Esophagus (tissue), 2 donors: Measurements from ENCODE around the gene TTC1. TPM values are rescaled to one million over a fixed set of nuclear protein-coding genes. Genes with fewer than 3 reads are reported as not detected.
"Not testable (repeated sequence)": the region's sequence is repeated elsewhere in the genome, so short reads cannot be mapped to it uniquely, and the experiment has no call there.

Experiments
- H3K27ac ChIP-seq, 2 donors: one replicate each; pipeline ENCODE4 v1.5.1; 2013; ENCODE audit warnings: low read depth in 2 of 2, mild to moderate bottlenecking in 2 of 2, inconsistent platforms in 1 of 2, low read length in 1 of 2, moderate library complexity in 1 of 2
- H3K27me3 ChIP-seq, 2 donors: one replicate each; pipeline ENCODE4 v1.6.1; 2013; ENCODE audit warnings: low read length in 2 of 2, control low read depth in 1 of 2, mild to moderate bottlenecking in 1 of 2; ENCODE audit not compliant: insufficient read depth in 2 of 2, control insufficient read depth in 1 of 2
- H3K36me3 ChIP-seq, 2 donors: one replicate each; pipeline ENCODE4 v1.6.1; 2013; ENCODE audit warnings: low read length in 1 of 2; ENCODE audit not compliant: control insufficient read depth in 2 of 2, insufficient read depth in 2 of 2
- H3K4me1 ChIP-seq, 2 donors: one replicate each; pipeline ENCODE4 v1.6.1; 2013; ENCODE audit warnings: low read length in 1 of 2; ENCODE audit not compliant: control insufficient read depth in 2 of 2, insufficient read depth in 2 of 2
- H3K4me3 ChIP-seq, 2 donors: one replicate each; pipeline ENCODE4 v1.5.1; 2013; ENCODE audit warnings: low read length in 2 of 2, mild to moderate bottlenecking in 2 of 2, low read depth in 1 of 2, moderate library complexity in 1 of 2
- H3K9me3 ChIP-seq, 2 donors: one replicate each; pipeline ENCODE4 v1.6.1; 2013; ENCODE audit warnings: mild to moderate bottlenecking in 2 of 2, low read depth in 1 of 2, low read length in 1 of 2, moderate library complexity in 1 of 2; ENCODE audit not compliant: control insufficient read depth in 2 of 2, insufficient read depth in 1 of 2
- WGBS, 2 donors: extraction: QIAGEN DNeasy Blood & Tissue Kit; methylation state at CpG; one replicate each; pipeline ENCODE4 v1.1.7; 2013; 5-methylcytosine and 5-hydroxymethylcytosine counted together
- polyA plus RNA-seq, 2 donors: library from polyadenylated mRNA; stranded (reverse); fragments of 200-250 nt; gene quantifications; one replicate each; pipeline ENCODE4 v1.2.3, GENCODE V29; 2013
- donor health status: healthy with polysubstance abuse.
- donor health status: Bipolar disorder and iron deficiency.

TTC1 gene
- polyA plus RNA-seq, 2 donors = 16.7 to 32.9 TPM

GRCh38 chr5:160054047-160054446 is 45.1 kb downstream of the TTC1 start:
- Histone ChIP-seq H3K27me3 (no peaks in the 10 kb centered on the region), H3K4me1 (no peaks in the 10 kb centered on the region), H3K36me3 (peaks cover 9 to 12% of the 10 kb centered on the region in 2 donors), H3K4me3 (no peak overlapping the region), H3K27ac (no peak overlapping the region), H3K9me3 (no peaks in the 10 kb centered on the region)
- 96 to 98% methylated on average over 1 of the region's 1 CpG for WGBS, 2 donors

- 90 to 91% methylated on average over 2 of the region's 2 CpGs for WGBS, 2 donors
- Histone ChIP-seq H3K4me3 (no peak overlapping the region), H3K4me1 (no peaks in the 10 kb centered on the region), H3K9me3 (no peaks in the 10 kb centered on the region), H3K27me3 (no peaks in the 10 kb centered on the region), H3K27ac (no peak overlapping the region), H3K36me3 (peaks cover 6 to 9% of the 10 kb centered on the region in 2 donors)
Measured at GRCh38 chr5:160054831-160055230, 45.9 kb downstream of the TTC1 start.

- no peak overlapping the region for H3K27ac ChIP-seq
- H3K27me3 ChIP-seq = no peaks in the 10 kb centered on the region
- H3K36me3 ChIP-seq = peaks cover 6 to 13% of the 10 kb centered on the region in 2 donors
- H3K9me3 ChIP-seq = no peaks in the 10 kb centered on the region
- no peaks in the 10 kb centered on the region for H3K4me1 ChIP-seq
- 95 to 96% methylated on average over 4 of the region's 4 CpGs for whole genome bisulfite sequencing, 2 donors
- H3K4me3 ChIP-seq = no peak overlapping the region
Measured at GRCh38 chr5:160057256-160057655, 48.3 kb downstream of the TTC1 start.

GRCh38 chr5:160060001-160060400 is 51.1 kb downstream of the TTC1 start:
- 91 to 93% methylated on average over 4 of the region's 4 CpGs for WGBS, 2 donors
- Histone ChIP-seq H3K4me3 (no peak overlapping the region), H3K36me3 (peaks cover 4 to 15% of the 10 kb centered on the region in 2 donors), H3K27ac (no peak overlapping the region), H3K27me3 (no peaks in the 10 kb centered on the region), H3K4me1 (peaks cover 2 to 5% of the 10 kb centered on the region in 2 donors), H3K9me3 (no peaks in the 10 kb centered on the region)

- Histone ChIP-seq H3K4me3 (no peak overlapping the region), H3K27me3 (no peaks in the 10 kb centered on the region), H3K36me3 (peaks cover 4 to 13% of the 10 kb centered on the region in 2 donors), H3K9me3 (no peaks in the 10 kb centered on the region), H3K4me1 (peaks cover 2 to 5% of the 10 kb centered on the region in 2 donors), H3K27ac (no peak overlapping the region)
- 54 to 93% methylated on average over 3 of the region's 3 CpGs for WGBS, 2 donors
Measured at GRCh38 chr5:160061770-160062169, 52.8 kb downstream of the TTC1 start.

GRCh38 chr5:160064417-160064810 is 55.5 kb downstream of the TTC1 start:
- Histone ChIP-seq H3K27ac (peak overlapping the region; percentile 96 to 97), H3K4me1 (peaks cover 2 to 5% of the 10 kb centered on the region in 2 donors), H3K4me3 (no peak overlapping the region), H3K9me3 (no peaks in the 10 kb centered on the region), H3K27me3 (no peaks in the 10 kb centered on the region), H3K36me3 (peaks cover 4 to 9% of the 10 kb centered on the region in 2 donors)
- WGBS, 2 donors = 50 to 57% methylated on average over 1 of the region's 1 CpG

GRCh38 chr5:160064995-160065614 is 56.2 kb downstream of the TTC1 start:
- WGBS, 2 donors = 36 to 37% methylated on average over 9 of the region's 9 CpGs
- Histone ChIP-seq H3K4me1 (peaks cover 2 to 5% of the 10 kb centered on the region in 2 donors), H3K9me3 (no peaks in the 10 kb centered on the region), H3K4me3 (no peak overlapping the region), H3K36me3 (peaks cover 4 to 9% of the 10 kb centered on the region in 2 donors), H3K27ac (peak overlapping the region; percentile 86 to 96), H3K27me3 (no peaks in the 10 kb centered on the region)

- not testable (repeated sequence) for H3K27me3 ChIP-seq, H3K36me3 ChIP-seq, H3K27ac ChIP-seq, H3K4me3 ChIP-seq, H3K9me3 ChIP-seq, H3K4me1 ChIP-seq
- 77 to 93% methylated on average over 5 of the region's 5 CpGs for WGBS, 2 donors
Measured at GRCh38 chr5:160069120-160069519, 60.2 kb downstream of the TTC1 start.

GRCh38 chr5:160071516-160071915 is 62.6 kb downstream of the TTC1 start:
- Histone ChIP-seq H3K9me3 (no peaks in the 10 kb centered on the region), H3K27ac (no peak overlapping the region), H3K36me3 (no peaks in the 10 kb centered on the region), H3K4me3 (no peak overlapping the region), H3K27me3 (no peaks in the 10 kb centered on the region), H3K4me1 (no peaks in the 10 kb centered on the region)
- WGBS, 2 donors = 60 to 63% methylated on average over 8 of the region's 8 CpGs

- Histone ChIP-seq H3K9me3 (no peaks in the 10 kb centered on the region), H3K27me3 (no peaks in the 10 kb centered on the region), H3K4me1 (no peaks in the 10 kb centered on the region), H3K4me3 (no peak overlapping the region), H3K36me3 (no peaks in the 10 kb centered on the region), H3K27ac (no peak overlapping the region)
- 65 to 70% methylated on average over 2 of the region's 2 CpGs for WGBS, 2 donors
Measured at GRCh38 chr5:160071916-160072315, 63.0 kb downstream of the TTC1 start.
